GM19372 (cell line): ENCODE measurements around the gene DIPK1B.

Experiments used
- ATAC-seq: cut with Tn5 transposase; IDR thresholded peaks from one replicate; pipeline ENCODE4 v1.9.1; 2021; ENCODE audit warnings: mild to moderate bottlenecking, low read depth, moderate library complexity; ENCODE audit not compliant: unreplicated experiment

The DIPK1B gene

GRCh38 chr9:136685790-136686533, 26.4 kb upstream of the DIPK1B start:
- ATAC-seq, result no peak

DNA sequence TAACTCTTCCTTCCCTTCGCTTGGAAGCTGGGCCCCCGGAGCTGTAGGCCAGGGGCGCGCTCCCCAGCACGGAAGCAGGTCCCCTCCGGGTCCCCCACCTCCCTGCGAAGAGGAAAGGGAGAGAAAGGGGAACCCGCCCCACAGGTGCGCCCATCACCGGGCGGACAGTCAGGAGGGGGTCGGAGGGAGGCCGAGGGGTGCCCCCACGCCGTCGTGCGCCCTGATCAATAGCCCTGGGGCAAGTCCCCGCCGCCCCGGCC, 25.9 kb upstream of the DIPK1B start:
- ATAC-seq, result no peak

- no peak for ATAC-seq
These were observed 25.3 kb upstream of the DIPK1B start, which contains the start of gene AGPAT2 for GRCh38 chr9:136686794-136687711. AGPAT2 (minus strand) TSS chr9:136687457; CDS start chr9:136687357, 100 bp downstream.

DNA sequence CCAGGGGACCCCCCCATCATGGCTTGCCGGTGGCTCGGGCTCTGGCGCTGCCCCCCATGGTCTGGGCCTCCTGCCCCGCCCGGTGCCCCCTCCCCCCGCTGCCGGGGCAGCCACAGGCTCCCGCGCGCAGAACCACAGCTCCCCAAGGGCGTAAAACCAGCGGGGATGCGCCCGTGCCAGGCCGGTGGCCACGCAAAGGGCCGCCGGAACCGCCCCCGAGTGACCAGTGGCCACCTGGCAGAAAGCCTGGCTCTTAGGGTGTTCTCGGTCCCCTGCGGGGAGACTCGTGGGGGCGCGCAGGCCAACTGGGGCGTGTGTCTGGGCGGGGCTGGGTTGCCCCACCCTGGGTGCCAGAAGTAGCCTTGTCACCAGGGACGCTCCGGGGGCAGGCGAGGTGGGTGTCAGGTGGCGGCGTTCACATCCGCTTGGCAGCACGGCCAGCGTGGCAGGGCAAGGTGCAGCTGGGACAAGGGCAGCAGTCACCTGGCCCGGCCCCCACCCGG, 24.6 kb upstream of the DIPK1B start:
- ATAC-seq, result no peak

DNA sequence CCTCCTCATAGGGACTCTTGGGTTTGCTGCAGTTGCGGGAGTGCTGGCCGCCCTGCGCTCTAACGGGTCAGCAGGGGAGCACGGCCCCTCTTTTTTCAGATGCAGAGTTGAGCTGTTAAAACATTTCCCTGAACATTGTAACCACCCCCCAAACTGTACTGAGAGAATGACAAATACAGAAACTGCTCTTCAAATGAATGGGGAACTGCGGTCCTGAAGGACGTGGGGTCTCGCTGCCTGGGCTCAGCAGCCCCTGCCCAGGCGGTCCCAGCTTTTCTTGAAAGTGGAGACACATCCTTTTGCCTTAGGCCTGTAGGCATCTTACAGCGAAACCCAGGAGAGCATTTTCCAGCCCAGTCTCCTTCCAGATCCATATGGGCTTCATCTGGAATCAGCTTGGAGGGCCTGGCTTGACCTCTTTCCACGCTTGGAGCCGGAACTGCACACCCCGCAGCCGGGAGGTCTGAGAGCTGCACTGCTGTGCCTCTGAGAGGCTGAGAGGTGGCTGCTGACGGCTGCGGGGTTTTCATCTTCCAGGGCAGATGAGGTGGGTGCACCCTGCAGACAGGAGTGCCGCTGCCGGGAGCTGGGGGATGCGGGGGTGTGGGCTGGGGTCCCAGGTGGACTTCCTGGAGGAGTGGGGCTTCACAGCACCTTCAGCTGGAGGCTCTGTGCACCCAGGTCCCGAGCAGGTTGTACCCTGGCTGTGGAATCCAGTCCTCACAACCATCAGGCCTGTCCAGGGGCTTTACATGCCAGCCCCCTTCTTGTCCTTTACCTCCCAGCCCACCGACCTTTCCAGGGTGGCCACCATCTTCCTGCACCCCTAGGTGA, 23.9 kb upstream of the DIPK1B start:
- ATAC-seq, result no peak

DNA sequence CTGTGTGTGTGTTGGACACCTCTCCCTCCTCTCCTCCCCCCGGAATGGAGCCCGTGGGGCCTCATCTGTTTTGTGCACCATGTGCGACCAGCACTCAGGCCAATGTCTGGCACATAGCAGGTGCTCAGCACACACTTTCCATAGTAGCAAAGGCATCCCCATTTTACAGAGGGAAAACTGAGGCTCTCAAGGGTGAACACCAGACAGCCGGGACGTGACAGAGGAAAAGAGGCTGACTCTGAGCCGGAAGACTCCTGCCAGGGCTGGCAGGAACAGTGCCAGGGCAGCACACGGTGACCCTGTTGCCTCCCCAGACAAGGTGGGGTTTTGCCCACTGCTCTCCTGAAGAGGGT, 23.3 kb upstream of the DIPK1B start:
- no peak for ATAC-seq

- ATAC-seq, result no peak
These were observed 22.1 kb upstream of the DIPK1B start for GRCh38 chr9:136690104-136690805.

DNA sequence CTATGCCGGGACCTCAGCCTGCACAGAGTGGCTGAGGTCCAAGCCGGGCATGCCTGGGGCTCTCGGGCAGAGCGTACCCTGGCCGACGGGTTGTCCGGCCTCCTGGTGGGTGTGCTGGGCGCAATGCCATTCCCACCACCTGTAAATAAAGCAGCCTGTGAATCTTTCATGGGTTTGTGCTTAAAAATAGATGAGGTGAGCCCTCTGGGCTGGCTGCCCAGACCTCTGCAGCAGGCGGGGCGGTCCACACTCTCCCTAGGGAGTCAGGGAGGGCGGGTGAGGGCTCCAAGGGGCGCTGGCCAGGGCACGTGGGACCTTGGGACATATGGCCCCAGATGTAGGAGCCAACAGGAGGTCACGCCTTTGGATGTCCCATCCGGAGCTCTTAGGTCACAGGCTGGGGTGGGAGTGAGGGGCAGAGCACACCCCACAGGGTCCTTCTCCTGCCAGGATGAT, 21.5 kb upstream of the DIPK1B start:
- ATAC-seq, result no peak

DNA sequence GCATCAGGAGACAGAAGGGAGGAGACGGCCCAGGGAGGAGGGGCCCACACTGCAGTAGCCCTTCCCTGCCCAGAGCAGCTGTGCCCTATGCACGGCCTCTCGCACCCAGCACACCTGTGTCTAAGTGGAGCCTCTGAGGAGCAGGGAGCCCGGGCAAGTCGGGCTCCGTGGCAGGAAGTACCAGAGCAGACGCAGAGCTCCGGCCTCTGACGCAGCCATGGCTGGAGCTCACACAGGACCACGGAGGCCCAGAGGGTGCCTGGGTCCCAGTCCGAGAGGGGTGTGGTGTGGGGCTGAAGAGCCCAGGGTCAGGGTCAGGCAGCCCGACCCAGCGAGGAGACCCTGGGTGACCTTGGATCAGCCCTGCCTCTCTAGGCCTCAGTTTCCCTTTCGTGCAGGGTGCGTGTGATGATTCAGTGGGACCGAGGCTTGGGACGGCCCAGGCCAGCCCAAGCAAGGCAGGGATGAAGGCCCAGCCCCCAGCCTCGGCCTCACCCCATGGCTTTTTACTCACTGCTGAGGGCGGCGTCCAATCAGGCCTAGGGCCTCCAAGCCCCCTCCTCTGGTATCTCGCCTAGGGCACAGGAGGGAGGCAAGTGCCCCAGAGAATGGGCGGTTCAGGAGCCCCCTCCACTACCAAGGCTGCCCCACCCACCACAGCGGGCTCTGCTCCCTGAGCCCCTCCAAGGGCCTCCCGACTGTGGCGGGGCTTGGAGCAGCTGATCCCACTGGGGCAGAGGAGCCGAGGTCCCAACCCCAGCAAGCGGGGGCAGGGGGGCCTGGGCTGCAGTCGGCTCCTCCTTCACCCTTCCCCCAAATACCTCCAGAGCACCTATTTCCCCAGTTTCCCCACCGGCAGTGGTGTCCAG, 20.8 kb upstream of the DIPK1B start:
- no peak for ATAC-seq

DNA sequence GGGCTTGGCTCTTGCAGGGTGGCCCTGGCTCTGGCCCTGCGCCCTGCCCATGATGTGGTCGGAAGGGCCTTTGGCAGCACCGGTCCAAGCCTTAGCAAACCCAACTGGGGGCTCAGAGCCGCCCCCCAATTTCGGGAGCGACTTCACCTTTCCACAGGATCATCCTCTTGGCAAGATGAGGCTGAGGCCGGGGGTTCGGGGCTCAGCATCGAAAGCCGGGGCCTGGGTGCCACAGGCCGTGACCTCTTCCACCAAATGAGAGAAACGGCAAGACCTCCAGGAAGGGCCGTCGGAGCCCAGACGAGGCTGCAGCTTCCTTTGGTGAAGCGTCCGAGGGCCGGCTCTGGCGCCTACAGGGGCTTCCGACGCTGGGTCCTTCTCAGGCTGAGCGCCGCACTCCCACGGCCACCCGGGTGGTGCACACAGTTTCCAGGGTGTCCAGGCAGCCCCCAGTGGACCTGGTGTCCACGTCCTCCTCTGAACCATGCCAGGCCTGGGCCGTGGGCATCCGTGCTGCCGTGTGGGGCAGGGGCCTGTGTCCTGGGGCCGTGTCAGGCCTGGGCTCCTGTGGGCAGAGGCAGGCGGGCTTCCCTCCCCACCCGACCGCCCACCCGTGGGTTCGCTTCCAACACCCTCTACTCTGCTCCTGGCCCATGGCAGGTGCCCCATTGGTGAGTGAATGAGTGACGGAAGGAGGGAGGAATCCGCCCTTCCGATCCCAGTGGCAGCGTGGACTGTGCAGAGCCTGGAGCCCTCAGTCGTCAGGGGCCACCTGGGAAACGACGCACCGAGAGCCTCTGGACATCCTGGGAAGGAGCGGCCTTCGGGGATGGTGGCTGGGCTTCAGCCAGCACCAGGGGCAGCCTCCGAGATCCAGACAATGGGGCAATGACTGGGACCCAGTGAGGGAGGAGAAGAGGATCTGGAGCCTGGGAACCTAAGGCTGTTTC, 19.9 kb upstream of the DIPK1B start:
- no peak for ATAC-seq

DNA sequence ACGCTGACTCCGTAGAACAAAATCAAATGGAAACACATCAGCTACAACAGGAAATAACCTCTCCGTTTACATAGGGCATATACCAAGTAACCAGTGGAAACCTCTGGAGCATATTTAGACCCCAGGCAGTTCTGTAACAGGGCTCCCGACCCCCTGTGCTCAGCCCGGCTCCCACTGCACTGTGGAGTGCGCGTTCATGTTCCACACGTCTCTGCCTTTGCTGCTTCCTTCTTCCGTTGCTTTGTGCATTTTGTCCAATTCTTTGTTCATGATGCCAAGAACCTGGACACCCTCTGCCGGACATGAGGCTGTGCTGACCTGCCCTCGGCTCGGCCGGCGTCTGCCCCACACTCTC, 19.3 kb upstream of the DIPK1B start:
- ATAC-seq, result no peak

DNA sequence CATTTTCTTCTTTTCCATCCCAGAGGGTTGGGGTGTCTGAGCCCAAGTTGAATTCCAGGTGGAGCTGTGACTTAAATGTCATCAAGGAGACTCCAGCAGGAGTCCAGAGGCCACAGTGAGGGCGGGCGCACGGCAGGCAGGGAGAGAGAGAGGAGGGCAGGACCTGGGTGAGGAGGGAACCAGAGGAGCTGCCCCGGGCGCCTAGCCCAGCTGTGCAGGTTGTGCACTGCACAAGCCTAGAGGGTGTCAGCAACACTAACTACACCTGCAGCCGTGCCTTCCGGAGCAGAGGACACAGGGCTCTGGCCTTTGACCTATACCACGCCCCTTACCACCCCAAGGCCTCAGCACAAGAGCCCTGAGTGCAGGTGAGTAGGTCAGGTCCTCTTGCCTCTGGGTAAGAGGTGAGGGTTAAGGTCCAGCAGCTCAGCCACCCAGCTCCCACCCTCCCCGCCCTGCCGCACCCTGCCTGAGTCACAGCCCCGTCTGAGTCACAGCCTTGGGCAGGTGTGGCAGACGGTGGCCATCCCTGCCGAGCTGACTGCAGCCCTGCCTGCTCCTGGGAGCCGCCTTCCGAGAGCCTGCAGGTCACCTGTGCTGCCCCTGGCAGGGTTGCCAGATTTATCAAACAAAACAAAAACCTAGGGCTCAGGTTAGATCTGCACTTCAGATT, 18.7 kb upstream of the DIPK1B start:
- no peak for ATAC-seq

DNA sequence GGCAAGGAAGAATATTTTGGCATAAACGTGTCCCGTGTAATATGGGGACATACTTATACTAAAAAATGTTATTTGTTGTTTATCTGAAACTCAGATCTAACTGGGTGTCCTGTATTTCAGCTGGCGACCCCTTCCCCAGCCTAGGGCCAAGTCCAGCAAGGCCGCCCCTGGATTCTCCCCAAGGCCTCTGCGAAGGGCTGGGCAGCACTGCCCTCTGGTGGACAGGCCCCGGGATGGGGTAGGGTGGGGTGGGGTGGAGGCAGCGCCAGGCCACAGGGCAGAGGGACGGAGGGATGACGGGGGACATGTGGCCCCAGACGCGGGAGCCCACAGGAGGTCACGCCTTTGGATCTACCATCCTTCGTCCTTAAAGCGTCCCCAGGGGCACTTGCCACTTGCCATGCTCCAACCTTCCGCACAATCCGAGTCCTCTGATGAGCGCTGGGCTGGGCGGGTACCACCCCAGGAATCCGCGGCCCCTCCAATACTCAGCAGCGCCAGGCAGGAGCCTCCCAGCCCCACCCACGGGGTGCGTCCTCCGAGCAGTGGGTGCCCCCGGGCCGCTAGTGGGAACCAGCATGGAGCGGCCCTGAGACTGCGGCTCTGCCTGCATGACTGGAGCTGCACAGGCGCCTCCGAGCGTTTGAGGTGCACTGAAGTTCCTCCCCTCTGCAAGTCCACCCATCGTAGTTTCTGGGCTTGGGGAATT, 18.1 kb upstream of the DIPK1B start:
- no peak for ATAC-seq

DNA sequence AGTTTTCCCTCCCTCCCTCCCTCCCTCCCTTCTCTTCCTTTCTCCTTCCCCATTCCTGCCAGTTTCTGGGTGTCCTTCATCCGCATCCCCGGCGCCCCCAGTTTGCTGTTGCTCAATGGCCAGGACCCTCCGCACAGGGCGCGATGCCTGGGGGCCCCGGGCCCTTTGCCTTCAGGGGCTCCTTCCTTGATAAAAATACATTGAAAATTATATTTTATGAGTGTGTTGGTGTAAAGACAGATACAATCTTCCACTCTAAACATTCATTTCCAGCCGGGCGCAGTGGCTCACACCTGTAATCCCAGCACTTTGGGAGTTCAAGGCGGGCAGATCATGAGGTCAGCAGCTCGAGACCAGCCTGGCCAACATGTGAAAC, 17.5 kb upstream of the DIPK1B start:
- no peak for ATAC-seq

DNA sequence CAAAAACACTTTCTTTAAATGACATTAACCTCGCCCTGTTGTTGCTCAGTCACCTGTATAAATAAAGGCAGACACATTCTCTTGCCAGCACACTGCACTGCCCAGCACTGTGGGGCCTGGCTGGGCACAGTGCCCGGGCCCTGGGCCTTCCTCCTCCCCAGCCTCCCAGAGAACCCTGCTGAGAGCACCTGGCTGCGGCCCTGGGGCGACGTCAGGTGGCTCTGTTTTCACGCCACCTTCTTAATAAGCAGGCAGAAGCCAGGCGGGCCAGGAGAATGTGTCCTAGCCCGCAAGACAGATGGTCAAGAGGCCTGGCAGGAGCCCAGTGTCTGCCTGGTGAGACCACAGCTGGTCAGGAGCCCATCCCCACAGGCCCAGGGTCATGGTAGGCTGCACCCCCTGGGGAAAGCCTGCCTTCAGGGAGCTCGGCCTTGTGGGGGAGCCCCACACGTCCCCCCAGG, 16.9 kb upstream of the DIPK1B start:
- no peak for ATAC-seq

GRCh38 chr9:136695955-136696354, 16.4 kb upstream of the DIPK1B start:
- ATAC-seq, result no peak

DNA sequence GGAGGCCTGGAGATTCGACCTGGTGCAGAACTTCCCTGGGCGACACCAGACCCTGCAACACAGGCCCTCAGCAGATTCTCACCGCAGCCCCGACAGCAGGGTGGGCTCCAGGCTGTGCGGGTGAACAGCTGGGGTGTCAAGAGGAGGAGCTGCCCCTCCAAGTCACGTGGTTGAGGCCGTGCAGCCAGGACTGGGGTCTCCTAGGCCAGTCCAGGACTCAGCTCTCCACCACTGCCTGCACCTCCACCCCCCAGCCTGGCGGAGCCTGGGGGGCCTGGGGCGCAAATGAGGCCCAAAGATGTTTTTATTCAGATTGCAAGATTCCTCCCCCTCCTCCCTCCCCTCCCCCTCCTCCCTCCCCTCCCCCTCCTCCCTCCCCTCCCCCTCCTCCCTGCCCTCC, 15.9 kb upstream of the DIPK1B start:
- no peak for ATAC-seq
